Measurements from ENCODE around the gene BEAN1.

DNA sequence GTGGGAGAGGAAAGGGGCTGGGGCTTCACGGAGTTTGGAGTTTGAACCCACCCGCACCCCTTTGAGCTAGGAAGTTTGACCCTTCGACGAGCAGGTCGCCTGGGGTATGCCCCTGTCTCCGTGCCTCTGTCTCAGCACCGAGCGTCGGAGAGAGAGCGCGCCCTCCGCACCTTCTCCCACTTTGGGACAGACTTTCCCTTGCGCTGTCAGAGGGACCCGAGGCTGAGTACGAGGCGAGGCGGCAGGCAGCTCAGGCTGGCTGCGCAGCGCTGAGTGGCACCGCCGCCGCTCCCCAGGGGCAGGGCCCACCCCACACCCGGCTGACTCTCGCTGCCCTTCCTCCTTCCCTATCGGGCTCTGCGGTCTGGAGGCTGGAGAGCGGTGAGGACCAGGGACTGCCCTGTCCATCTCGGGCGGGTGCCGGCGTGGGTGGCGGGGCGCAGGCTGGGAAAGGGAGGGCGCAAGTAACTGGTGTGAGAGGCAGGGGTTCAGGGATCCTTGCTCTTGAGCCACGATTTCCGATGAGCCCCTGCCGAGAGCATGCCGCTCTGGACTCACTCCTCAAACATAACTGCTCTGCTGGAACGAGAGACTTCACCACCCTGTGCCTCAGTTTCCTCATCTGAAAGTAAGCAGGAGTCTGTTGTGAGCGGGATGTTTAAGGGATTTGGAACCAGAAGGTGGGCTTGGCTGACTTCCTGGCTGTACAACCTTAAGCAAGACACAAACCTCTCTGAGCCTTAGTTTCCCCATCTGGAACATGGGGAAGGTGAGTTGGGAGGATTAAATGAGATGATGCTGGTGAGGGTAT is 981 bp downstream of the BEAN1 start:
- TF ChIP-seq, protein P1, sequence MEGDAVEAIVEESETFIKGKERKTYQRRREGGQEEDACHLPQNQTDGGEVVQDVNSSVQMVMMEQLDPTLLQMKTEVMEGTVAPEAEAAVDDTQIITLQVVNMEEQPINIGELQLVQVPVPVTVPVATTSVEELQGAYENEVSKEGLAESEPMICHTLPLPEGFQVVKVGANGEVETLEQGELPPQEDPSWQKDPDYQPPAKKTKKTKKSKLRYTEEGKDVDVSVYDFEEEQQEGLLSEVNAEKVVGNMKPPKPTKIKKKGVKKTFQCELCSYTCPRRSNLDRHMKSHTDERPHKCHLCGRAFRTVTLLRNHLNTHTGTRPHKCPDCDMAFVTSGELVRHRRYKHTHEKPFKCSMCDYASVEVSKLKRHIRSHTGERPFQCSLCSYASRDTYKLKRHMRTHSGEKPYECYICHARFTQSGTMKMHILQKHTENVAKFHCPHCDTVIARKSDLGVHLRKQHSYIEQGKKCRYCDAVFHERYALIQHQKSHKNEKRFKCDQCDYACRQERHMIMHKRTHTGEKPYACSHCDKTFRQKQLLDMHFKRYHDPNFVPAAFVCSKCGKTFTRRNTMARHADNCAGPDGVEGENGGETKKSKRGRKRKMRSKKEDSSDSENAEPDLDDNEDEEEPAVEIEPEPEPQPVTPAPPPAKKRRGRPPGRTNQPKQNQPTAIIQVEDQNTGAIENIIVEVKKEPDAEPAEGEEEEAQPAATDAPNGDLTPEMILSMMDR (IDR thresholded peaks at IDR 0.05) = no peak
- TF ChIP-seq POLR2AphosphoS5 (IDR thresholded peaks at IDR 0.05) = no peak
- no peak for TF ChIP-seq EP300 (IDR thresholded peaks at IDR 0.05)
- no peak for TF ChIP-seq POLR2A (IDR thresholded peaks at IDR 0.05)
